GM23338 (cell line): ENCODE results near the gene CLDN22. TPM values are rescaled to one million over a fixed set of nuclear protein-coding genes. Genes with fewer than 3 reads are reported as not detected.

Experiments used
- ATAC-seq: fragments of 200-7000 bp; cut with Tn5 transposase; 3 replicates; pipeline ENCODE4 v1.9.1; 2020
- DNase-seq: peaks from one replicate; pipeline ENCODE4 v3.0.0-alpha.2; 2015; ENCODE audit warnings: low spot score
- H2AFZ ChIP-seq: fragments of 200-600 bp; sonication (generic); 2 replicates; pipeline ENCODE4 v1.8.0; 2016; ENCODE audit warnings: antibody characterized with exemption, mild to moderate bottlenecking, moderate library complexity
- H3F3A ChIP-seq: fragments of 200-600 bp; sonication (generic); replicated peaks from 2 replicates; pipeline ENCODE4 v1.8.0; 2017; ENCODE audit warnings: antibody characterized with exemption, mixed run types, low read depth
- H3K27ac ChIP-seq: fragments of 200-600 bp; sonication (generic); 2 replicates; pipeline ENCODE4 v1.6.1; 2016; ENCODE audit warnings: low read depth
- H3K27me3 ChIP-seq: fragments of 200-600 bp; sonication (generic); 2 replicates; pipeline ENCODE4 v1.8.0; 2016; ENCODE audit warnings: mild to moderate bottlenecking, mixed run types, moderate library complexity; ENCODE audit not compliant: insufficient read depth
- H3K36me3 ChIP-seq: fragments of 200-600 bp; sonication (generic); 2 replicates; pipeline ENCODE4 v1.8.0; 2016; ENCODE audit warnings: mild to moderate bottlenecking; ENCODE audit not compliant: insufficient read depth
- H3K4me1 ChIP-seq: fragments of 200-600 bp; sonication (generic); 2 replicates; pipeline ENCODE4 v1.8.0; 2016; ENCODE audit warnings: mild to moderate bottlenecking, moderate library complexity; ENCODE audit not compliant: insufficient read depth
- H3K4me2 ChIP-seq: fragments of 200-600 bp; sonication (generic); 2 replicates; pipeline ENCODE4 v1.7.1; 2017; ENCODE audit warnings: mixed run types
- H3K4me3 ChIP-seq: fragments of 200-600 bp; sonication (generic); 2 replicates; pipeline ENCODE4 v1.6.1; 2016; ENCODE audit warnings: mixed run types
- H3K79me2 ChIP-seq: fragments of 200-600 bp; sonication (generic); replicated peaks from 2 replicates; pipeline ENCODE4 v1.8.0; 2017; ENCODE audit warnings: mild to moderate bottlenecking; ENCODE audit not compliant: insufficient read depth
- H3K9me2 ChIP-seq: fragments of 200-600 bp; sonication (generic); 2 replicates; pipeline ENCODE4 v1.8.0; 2017; ENCODE audit not compliant: insufficient read depth
- H4K20me1 ChIP-seq: fragments of 200-600 bp; sonication (generic); replicated peaks from 2 replicates; pipeline ENCODE4 v1.8.0; 2017; ENCODE audit warnings: mild to moderate bottlenecking; ENCODE audit not compliant: insufficient read depth
- H3K27ac Mint-ChIP-seq: 2 replicates; pipeline ENCODE4 v1.8.0; 2020; ENCODE audit warnings: inconsistent platforms, mild to moderate bottlenecking, moderate library complexity, mixed read lengths
- H3K27me3 Mint-ChIP-seq: 3 replicates; pipeline ENCODE4 v1.8.0; 2022; ENCODE audit warnings: low read depth, mild to moderate bottlenecking, moderate library complexity, mixed read lengths, inconsistent platforms; ENCODE audit not compliant: insufficient read depth, poor library complexity
- H3K36me3 Mint-ChIP-seq: 3 replicates; pipeline ENCODE4 v1.8.0; 2021; ENCODE audit warnings: low read depth, mild to moderate bottlenecking, inconsistent platforms, moderate library complexity, mixed read lengths
- H3K4me1 Mint-ChIP-seq: 3 replicates; pipeline ENCODE4 v1.8.0; 2020; ENCODE audit warnings: mild to moderate bottlenecking, inconsistent platforms, mixed read lengths
- H3K4me3 Mint-ChIP-seq: 3 replicates; pipeline ENCODE4 v1.8.0; 2021; ENCODE audit warnings: moderate library complexity, mild to moderate bottlenecking, inconsistent platforms, mixed read lengths
- H3K9me3 Mint-ChIP-seq: 3 replicates; pipeline ENCODE4 v1.8.0; 2020; ENCODE audit warnings: moderate library complexity, mild to moderate bottlenecking, inconsistent platforms, mixed read lengths
- EZH2 ChIP-seq: fragments of 200-600 bp; sonication (generic); IDR thresholded peaks from one replicate; pipeline ENCODE4 v1.8.0; 2017; ENCODE audit warnings: antibody characterized with exemption, mild to moderate bottlenecking, low read depth; ENCODE audit not compliant: unreplicated experiment
- EZH2phosphoT487 ChIP-seq: fragments of 200-600 bp; sonication (generic); IDR thresholded peaks from one replicate; pipeline ENCODE4 v1.8.1; 2018; ENCODE audit warnings: antibody characterized with exemption; ENCODE audit not compliant: unreplicated experiment
- NANOG ChIP-seq: IDR thresholded peaks from 2 replicates; pipeline ENCODE4 v1.6.1; 2016; ENCODE audit warnings: antibody characterized with exemption, borderline replicate concordance
- POLR2AphosphoS5 ChIP-seq: IDR thresholded peaks from 2 replicates; pipeline ENCODE4 v1.6.1; 2016; ENCODE audit warnings: antibody characterized with exemption, low read depth
- STAT1 ChIP-seq: IDR thresholded peaks from one replicate; pipeline ENCODE4 v1.6.1; 2016; ENCODE audit warnings: antibody characterized with exemption; ENCODE audit not compliant: unreplicated experiment
- polyA plus RNA-seq: library from polyadenylated mRNA; unstranded; fragments of >200 nt; fragmentation: Nextera tagmentation; extraction: Ambion mirVana; gene quantifications from 2 replicates; pipeline ENCODE4 v1.2.1, GENCODE V29; 2016
- total RNA-seq: library from RNA; depleted of rRNA; stranded (reverse); fragments of >200 nt; shearing (Covaris generic); gene quantifications from 2 replicates; pipeline ENCODE4 v1.2.3, GENCODE V29; 2014
- TF ChIP-seq, protein P1 (sequence below): IDR thresholded peaks from one replicate; pipeline ENCODE4 v1.6.1; 2018; ENCODE audit warnings: antibody characterized with exemption; ENCODE audit not compliant: unreplicated experiment
- TF ChIP-seq, protein P2 (sequence below): IDR thresholded peaks from 2 replicates; pipeline ENCODE4 v1.6.1; 2016; ENCODE audit warnings: antibody characterized with exemption

Gene CLDN22
- total and polyA plus RNA-seq, 2 experiments from 2014 or later: not detected

DNA sequence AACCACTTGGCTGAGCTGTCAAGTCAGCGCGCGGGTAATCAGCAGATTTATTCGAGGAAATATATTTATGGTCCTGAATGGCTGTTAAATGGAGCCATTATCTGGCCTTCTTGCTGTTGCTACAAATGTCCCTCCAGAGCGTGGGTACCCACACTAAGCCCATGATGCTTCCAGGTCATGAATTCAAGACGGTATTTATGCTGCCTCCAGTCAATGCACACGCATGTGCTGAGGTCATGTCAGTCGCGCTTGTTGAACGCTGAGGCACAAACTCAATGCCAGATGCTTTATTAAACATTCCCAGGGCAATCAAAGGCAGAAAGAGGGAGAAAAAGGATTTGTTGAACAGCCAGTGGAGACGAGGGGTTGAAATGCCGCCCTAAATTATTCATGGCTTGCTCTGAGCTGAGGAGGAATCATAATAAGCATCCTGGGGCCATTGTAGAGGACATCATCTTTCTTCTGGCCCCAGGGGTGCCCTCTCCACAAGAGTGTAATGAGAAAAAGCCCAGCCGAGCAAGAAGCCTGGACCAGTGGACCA is 38.2 kb upstream of the CLDN22 start (continued):
- TF ChIP-seq, protein P1, sequence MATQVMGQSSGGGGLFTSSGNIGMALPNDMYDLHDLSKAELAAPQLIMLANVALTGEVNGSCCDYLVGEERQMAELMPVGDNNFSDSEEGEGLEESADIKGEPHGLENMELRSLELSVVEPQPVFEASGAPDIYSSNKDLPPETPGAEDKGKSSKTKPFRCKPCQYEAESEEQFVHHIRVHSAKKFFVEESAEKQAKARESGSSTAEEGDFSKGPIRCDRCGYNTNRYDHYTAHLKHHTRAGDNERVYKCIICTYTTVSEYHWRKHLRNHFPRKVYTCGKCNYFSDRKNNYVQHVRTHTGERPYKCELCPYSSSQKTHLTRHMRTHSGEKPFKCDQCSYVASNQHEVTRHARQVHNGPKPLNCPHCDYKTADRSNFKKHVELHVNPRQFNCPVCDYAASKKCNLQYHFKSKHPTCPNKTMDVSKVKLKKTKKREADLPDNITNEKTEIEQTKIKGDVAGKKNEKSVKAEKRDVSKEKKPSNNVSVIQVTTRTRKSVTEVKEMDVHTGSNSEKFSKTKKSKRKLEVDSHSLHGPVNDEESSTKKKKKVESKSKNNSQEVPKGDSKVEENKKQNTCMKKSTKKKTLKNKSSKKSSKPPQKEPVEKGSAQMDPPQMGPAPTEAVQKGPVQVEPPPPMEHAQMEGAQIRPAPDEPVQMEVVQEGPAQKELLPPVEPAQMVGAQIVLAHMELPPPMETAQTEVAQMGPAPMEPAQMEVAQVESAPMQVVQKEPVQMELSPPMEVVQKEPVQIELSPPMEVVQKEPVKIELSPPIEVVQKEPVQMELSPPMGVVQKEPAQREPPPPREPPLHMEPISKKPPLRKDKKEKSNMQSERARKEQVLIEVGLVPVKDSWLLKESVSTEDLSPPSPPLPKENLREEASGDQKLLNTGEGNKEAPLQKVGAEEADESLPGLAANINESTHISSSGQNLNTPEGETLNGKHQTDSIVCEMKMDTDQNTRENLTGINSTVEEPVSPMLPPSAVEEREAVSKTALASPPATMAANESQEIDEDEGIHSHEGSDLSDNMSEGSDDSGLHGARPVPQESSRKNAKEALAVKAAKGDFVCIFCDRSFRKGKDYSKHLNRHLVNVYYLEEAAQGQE: no peak
- TF ChIP-seq, protein P2, sequence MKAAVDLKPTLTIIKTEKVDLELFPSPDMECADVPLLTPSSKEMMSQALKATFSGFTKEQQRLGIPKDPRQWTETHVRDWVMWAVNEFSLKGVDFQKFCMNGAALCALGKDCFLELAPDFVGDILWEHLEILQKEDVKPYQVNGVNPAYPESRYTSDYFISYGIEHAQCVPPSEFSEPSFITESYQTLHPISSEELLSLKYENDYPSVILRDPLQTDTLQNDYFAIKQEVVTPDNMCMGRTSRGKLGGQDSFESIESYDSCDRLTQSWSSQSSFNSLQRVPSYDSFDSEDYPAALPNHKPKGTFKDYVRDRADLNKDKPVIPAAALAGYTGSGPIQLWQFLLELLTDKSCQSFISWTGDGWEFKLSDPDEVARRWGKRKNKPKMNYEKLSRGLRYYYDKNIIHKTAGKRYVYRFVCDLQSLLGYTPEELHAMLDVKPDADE: no peak
- TF ChIP-seq EZH2: no peak

DNA sequence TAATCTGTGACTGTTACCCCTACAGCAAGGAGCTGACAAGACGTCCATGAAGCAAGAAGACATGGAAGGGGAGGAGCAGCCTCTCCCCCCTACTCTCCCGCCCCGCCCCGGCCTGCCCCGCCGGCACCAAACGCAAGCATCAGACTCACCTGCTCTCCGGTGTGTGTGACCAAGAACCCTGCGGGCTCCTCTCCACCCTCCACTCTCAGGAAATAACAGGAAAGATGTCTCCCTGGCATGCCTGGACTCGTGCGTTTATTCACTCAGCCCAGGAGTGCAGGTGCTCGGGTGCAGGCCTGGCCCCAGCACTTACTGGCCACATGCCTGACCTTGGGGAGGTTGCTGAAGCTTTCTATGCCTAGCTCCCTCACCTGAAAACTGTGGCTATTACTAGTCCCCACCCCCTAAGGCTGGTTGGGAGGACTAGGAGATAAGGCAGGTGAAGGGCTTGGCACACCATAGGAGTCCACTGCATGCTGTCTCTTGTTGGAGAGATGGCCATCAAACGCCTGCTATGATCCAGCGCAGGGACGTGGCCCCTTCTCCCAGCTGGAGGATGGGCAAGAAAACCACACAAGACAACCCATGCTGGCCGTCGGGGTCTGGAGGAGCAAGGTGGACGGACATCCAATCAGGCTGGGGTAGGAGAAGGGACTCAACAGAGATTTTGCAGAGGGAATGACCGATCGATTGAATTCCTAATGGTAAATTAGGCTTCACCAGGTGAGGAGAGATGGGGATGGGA is 37.0 kb upstream of the CLDN22 start:
- Histone ChIP-seq H3K27me3 (no peaks in the 10 kb centered on the region), H3K27ac (no peak overlapping the region), H4K20me1 (no peaks in the 10 kb centered on the region), H3K36me3 (no peaks in the 10 kb centered on the region), H2AFZ (peak overlapping the region; percentile 56; the same call in 1 of the 2 replicates), H3K4me2 (no peak overlapping the region), H3K9me2 (0 out of 2 replicates have a peak, but pooled peaks cover 4% of the 10 kb centered on the region), H3K79me2 (no peaks in the 10 kb centered on the region), H3F3A (no peaks in the 10 kb centered on the region), H3K4me1 (no peaks in the 10 kb centered on the region), H3K4me3 (no peak overlapping the region)
- Mint-ChIP-seq H3K27me3 (peaks cover 2% of the 10 kb centered on the region), H3K9me3 (no peaks in the 10 kb centered on the region; the same call in none of the 3 replicates), H3K4me1 (peaks cover 3% of the 10 kb centered on the region), H3K27ac (no peak overlapping the region), H3K4me3 (no peak overlapping the region), H3K36me3 (no peaks in the 10 kb centered on the region)
- DNase-seq (no peak), ATAC-seq (no peak)
- TF ChIP-seq POLR2AphosphoS5 (no peak), EZH2phosphoT487 (no peak), NANOG (no peak), STAT1 (no peak)
